WERI-Rb-1 (cell line): ENCODE measurements around the gene TRPM3.

Experiments used
- DNase-seq: peaks from one replicate; pipeline ENCODE4 v3.0.0-alpha.2; 2020
- H3K27ac ChIP-seq: fragments of 250-450 bp; sonication (Bioruptor Pico); 2 replicates; pipeline ENCODE4 v1.5.1; 2020; ENCODE audit warnings: mild to moderate bottlenecking, moderate library complexity
- H3K27me3 ChIP-seq: fragments of 250-450 bp; sonication (Bioruptor Pico); 2 replicates; pipeline ENCODE4 v1.5.1; 2021; ENCODE audit warnings: mild to moderate bottlenecking, low read depth, moderate library complexity; ENCODE audit not compliant: insufficient read depth, severe bottlenecking
- H3K36me3 ChIP-seq: fragments of 250-450 bp; sonication (Bioruptor Pico); 2 replicates; pipeline ENCODE4 v1.5.1; 2020; ENCODE audit warnings: mild to moderate bottlenecking, moderate library complexity
- H3K4me3 ChIP-seq: 2 replicates; pipeline ENCODE4 v1.5.1; 2011; ENCODE audit warnings: low read depth, mild to moderate bottlenecking, control low read depth, low read length
- H3K9me3 ChIP-seq: fragments of 250-450 bp; sonication (Bioruptor Pico); 2 replicates; pipeline ENCODE4 v1.5.1; 2021; ENCODE audit warnings: mild to moderate bottlenecking, moderate library complexity; ENCODE audit not compliant: severe bottlenecking
- TF ChIP-seq, protein P1 (sequence below): IDR thresholded peaks from 2 replicates; pipeline ENCODE4 v1.5.1; 2011; ENCODE audit warnings: low read depth, mild to moderate bottlenecking, control low read depth, inconsistent platforms, low read length

Gene TRPM3

DNA sequence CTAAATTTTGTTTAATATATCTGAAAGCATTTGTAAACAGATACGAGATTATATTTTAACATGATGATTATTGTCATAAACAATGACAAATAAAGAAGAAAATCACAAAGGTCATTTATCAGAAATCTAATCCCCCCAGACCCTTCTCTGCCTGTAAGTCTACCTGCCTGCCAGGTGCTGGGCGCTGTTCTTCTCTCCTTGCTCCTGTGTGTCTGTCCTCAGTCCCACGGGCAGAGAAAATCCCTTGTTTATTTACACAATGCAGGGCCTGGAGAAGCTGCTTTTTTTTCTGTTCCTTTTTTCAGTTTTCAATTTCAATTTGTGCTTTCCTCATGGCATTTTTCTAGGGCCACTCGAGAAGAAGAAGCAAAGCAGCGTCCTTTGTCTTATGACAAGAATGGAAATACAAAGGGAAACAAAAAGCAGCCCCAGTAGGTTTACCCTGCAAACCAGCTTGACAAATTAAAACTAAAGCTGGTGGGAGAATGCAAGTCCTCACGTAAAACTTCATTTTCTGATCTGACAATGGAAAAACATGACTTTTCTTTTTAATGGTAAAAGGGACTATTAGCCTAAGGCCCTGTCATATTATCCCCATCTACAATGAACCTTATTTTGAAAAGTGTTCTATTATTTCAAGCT lies 424.6 kb downstream of the TRPM3 start:
- Histone ChIP-seq H3K27ac (no peak overlapping the region), H3K4me3 (no peak overlapping the region)
- TF ChIP-seq, protein P1, sequence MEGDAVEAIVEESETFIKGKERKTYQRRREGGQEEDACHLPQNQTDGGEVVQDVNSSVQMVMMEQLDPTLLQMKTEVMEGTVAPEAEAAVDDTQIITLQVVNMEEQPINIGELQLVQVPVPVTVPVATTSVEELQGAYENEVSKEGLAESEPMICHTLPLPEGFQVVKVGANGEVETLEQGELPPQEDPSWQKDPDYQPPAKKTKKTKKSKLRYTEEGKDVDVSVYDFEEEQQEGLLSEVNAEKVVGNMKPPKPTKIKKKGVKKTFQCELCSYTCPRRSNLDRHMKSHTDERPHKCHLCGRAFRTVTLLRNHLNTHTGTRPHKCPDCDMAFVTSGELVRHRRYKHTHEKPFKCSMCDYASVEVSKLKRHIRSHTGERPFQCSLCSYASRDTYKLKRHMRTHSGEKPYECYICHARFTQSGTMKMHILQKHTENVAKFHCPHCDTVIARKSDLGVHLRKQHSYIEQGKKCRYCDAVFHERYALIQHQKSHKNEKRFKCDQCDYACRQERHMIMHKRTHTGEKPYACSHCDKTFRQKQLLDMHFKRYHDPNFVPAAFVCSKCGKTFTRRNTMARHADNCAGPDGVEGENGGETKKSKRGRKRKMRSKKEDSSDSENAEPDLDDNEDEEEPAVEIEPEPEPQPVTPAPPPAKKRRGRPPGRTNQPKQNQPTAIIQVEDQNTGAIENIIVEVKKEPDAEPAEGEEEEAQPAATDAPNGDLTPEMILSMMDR = no peak

DNA sequence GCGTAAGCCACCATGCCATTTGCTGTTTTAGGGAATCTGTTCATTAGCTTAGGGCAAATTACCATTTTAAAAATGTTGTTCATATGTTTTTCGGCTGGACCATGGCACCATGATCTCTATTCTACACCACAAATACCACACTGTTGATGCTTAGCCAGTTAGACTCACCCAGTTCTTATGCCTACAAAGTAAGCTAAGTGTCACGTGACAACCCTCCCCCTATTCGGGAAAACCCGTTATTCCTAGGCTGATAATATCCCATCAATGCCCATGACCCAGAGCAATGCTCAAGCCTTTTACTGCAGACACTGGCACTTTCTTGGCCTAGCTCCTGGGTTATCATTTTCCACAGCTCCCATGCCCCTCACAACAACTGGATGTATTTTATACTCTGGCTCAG lies 426.7 kb downstream of the TRPM3 start:
- Histone ChIP-seq H3K36me3 (no peaks in the 10 kb centered on the region), H3K27ac (no peak overlapping the region), H3K27me3 (no peaks in the 10 kb centered on the region), H3K4me3 (no peak overlapping the region), H3K9me3 (no peaks in the 10 kb centered on the region)
- TF ChIP-seq, protein P1 = no peak
- no peak for DNase-seq

More for the DNA sequence above, 424.6 kb downstream of the TRPM3 start:
- H3K36me3 ChIP-seq = no peaks in the 10 kb centered on the region
- DNase-seq = no peak
- H3K9me3 ChIP-seq = no peaks in the 10 kb centered on the region
- no peaks in the 10 kb centered on the region for H3K27me3 ChIP-seq

DNA sequence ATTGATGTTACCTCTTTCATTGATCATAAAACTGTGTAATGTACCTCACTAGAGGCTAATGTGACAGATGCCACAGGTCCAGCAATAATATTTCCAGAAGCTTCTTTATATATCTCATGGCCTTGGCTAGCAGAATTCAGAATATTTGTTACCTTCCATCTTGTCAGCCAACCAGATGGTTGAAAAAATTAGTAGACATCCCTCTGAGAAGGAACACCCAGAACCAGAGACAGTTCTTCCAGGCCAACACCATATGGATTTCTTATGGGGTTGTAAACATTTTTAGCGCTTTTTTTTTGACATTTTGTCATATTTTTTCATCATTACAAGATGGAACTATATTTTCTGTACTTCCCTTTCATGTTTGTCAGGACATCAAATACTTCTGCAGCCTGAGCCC lies 428.2 kb downstream of the TRPM3 start:
- no peaks in the 10 kb centered on the region for H3K27me3 ChIP-seq
- H3K4me3 ChIP-seq = no peak overlapping the region
- DNase-seq = no peak
- no peaks in the 10 kb centered on the region for H3K36me3 ChIP-seq
- TF ChIP-seq, protein P1 = no peak
- H3K27ac ChIP-seq = no peak overlapping the region
- no peaks in the 10 kb centered on the region for H3K9me3 ChIP-seq

DNA sequence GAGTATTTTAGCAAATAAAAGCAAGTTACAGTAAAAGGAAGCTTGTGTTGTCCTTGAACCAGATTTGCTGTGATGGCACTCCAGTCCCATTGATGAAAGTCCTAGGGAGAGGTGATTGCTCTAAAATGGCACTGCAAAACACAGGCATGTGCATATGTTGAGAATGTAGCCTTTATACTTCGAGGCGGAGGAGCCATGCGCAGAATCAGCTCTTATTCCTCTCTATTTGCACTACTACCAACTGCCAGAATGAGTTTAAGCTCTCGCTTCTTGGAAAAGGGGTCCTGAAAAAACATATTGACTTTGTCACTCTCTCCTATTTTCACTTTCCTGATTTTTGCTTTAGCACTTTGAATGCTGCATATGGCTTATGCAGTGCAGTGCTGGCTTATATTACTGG lies 429.0 kb downstream of the TRPM3 start:
- no peaks in the 10 kb centered on the region for H3K36me3 ChIP-seq
- H3K9me3 ChIP-seq = no peaks in the 10 kb centered on the region
- H3K27ac ChIP-seq = no peak overlapping the region
- DNase-seq = no peak
- TF ChIP-seq, protein P1 = no peak
- no peak overlapping the region for H3K4me3 ChIP-seq
- H3K27me3 ChIP-seq = no peaks in the 10 kb centered on the region

DNA sequence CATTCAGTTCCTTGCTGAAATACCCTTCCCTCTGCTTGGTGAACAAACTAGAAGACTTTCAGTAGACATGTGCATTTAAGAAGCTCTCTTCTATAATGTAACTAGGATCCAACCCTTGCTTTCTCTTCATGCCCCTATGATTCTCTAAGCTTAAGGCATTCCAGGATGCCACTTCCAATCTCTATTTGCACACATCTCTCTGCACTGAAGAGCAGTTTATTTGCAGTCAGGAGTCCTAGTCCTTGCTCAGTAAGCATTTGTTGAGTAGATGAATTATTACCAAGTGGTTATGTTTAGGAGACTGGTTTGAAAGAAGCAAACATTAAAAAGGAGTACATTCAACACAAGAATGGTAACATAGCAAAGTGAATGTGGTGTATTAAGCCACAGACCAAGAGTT lies 432.7 kb downstream of the TRPM3 start:
- H3K27ac ChIP-seq = no peak overlapping the region
- H3K36me3 ChIP-seq = no peaks in the 10 kb centered on the region
- no peak for DNase-seq

More for the DNA sequence above, 432.7 kb downstream of the TRPM3 start:
- TF ChIP-seq, protein P1 = no peak
- Histone ChIP-seq H3K27me3 (no peaks in the 10 kb centered on the region), H3K9me3 (no peaks in the 10 kb centered on the region), H3K4me3 (no peak overlapping the region)
